ENCODE measurements around the gene MYL5.

DNA sequence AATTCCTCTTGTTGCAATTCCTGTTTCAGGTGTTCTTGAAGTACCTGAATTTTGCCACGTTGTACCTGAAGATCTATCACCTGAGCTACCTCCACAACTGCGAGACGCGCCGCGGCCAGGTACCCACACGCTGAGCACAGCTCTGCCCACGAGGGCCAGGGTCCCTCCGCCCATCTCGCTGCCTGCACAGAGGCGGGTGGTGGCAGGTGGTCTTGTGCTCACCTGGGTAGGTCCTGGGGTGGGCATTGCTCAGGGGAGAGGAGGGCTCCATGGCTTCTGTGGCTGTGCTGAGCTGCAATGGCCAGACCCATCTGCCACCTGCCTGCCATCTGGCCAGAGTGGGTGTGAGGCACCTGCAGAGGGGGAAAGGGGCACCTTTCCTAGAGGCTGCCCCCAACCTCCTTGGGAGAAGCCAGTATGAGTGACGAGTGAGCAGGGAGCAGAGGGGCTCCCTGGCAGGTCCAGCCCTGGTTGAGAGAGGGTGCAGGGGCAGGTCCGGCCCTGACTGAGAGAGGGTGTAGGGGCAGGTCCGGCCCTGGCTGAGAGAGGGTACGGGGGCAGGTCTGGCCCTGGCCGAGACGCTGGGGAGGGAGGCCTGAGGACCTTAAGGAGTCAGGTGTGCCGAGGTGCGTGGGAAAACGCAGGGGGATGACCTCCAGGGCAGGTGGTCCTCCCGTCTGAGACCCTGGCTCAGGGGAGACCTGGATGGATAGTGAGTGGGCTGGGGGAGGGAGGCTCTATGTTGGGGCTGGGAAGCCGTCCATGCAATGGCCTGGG is 38.3 kb upstream of the MYL5 start:
- TF ChIP-seq, protein P1, sequence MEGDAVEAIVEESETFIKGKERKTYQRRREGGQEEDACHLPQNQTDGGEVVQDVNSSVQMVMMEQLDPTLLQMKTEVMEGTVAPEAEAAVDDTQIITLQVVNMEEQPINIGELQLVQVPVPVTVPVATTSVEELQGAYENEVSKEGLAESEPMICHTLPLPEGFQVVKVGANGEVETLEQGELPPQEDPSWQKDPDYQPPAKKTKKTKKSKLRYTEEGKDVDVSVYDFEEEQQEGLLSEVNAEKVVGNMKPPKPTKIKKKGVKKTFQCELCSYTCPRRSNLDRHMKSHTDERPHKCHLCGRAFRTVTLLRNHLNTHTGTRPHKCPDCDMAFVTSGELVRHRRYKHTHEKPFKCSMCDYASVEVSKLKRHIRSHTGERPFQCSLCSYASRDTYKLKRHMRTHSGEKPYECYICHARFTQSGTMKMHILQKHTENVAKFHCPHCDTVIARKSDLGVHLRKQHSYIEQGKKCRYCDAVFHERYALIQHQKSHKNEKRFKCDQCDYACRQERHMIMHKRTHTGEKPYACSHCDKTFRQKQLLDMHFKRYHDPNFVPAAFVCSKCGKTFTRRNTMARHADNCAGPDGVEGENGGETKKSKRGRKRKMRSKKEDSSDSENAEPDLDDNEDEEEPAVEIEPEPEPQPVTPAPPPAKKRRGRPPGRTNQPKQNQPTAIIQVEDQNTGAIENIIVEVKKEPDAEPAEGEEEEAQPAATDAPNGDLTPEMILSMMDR (IDR thresholded peaks at IDR 0.05; ENCODE audit: low read depth, low read length), result no peak
- TF ChIP-seq, protein P2, sequence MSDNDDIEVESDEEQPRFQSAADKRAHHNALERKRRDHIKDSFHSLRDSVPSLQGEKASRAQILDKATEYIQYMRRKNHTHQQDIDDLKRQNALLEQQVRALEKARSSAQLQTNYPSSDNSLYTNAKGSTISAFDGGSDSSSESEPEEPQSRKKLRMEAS (IDR thresholded peaks at IDR 0.05; ENCODE audit: low read depth, low read length), result no peak
- no peak for TF ChIP-seq POLR2A (IDR thresholded peaks at IDR 0.05; ENCODE audit: extremely low read depth, insufficient read length)
